H1 (cell line): Measurements from ENCODE around the gene PAQR7. TPM values are rescaled to one million over a fixed set of nuclear protein-coding genes. Genes with fewer than 3 reads are reported as not detected.
A peak's percentile ranks its signal among the peaks of the same experiment; 100 is the strongest.

Source experiments
- CTCF ChIA-PET: fragments of 300-600 bp; sonication (Branson Sonifier 250); formaldehyde crosslinking; loops from one replicate; lab custom pipeline; 2021; ENCODE audit not compliant: partially characterized antibody; lab: Charles Lee
- POLR2A ChIA-PET: fragments of 300-600 bp; sonication (Branson Sonifier 250); formaldehyde crosslinking; loops from one replicate; lab custom pipeline; 2021; ENCODE audit warnings: inconsistent platforms; ENCODE audit not compliant: partially characterized antibody; lab: Charles Lee
- DNase-seq, 2 experiments: peaks; one replicate each; pipeline versions ENCODE4 v3.0.0 to v3.0.0-alpha.2; 2010 to 2022; ENCODE audit warnings: low spot score in 2 of 2, low read depth in 1 of 2, mixed read lengths in 1 of 2
- FAIRE-seq: peaks from 2 replicates; lab custom pipeline; 2011; peaks lifted over from hg19 to GRCh38; lab: Jason Lieb, UNC
- H2AFZ ChIP-seq: 2 replicates; pipeline ENCODE4 v1.8.1; 2012; ENCODE audit warnings: low read length, inconsistent platforms
- H2AK5ac ChIP-seq: 2 replicates; pipeline ENCODE4 v1.6.1; 2013; ENCODE audit warnings: low read depth, low read length
- H2BK120ac ChIP-seq: replicated peaks from 2 replicates; pipeline ENCODE3; 2013; ENCODE audit warnings: low read depth, low read length, inconsistent platforms
- H2BK12ac ChIP-seq: 2 replicates; pipeline ENCODE4 v1.6.1; 2013; ENCODE audit warnings: low read depth, low read length
- H2BK15ac ChIP-seq: 2 replicates; pipeline ENCODE4 v1.6.1; 2013; ENCODE audit warnings: low read length
- H2BK20ac ChIP-seq: 2 replicates; pipeline ENCODE4 v1.6.1; 2013; ENCODE audit warnings: low read length
- H2BK5ac ChIP-seq: 2 replicates; pipeline ENCODE4 v1.6.1; 2013; ENCODE audit warnings: low read depth, low read length
- H3K14ac ChIP-seq: 2 replicates; pipeline ENCODE4 v1.6.1; 2013; ENCODE audit warnings: inconsistent platforms; ENCODE audit not compliant: insufficient read length
- H3K18ac ChIP-seq: 2 replicates; pipeline ENCODE4 v1.6.1; 2013; ENCODE audit warnings: low read length; ENCODE audit errors: extremely low read depth
- H3K23ac ChIP-seq: 2 replicates; pipeline ENCODE4 v1.6.1; 2013; ENCODE audit warnings: inconsistent platforms; ENCODE audit not compliant: insufficient read length
- H3K23me2 ChIP-seq: 2 replicates; pipeline ENCODE4 v1.6.1; 2013; ENCODE audit warnings: low read depth, low read length
- H3K27ac ChIP-seq: 2 replicates; pipeline ENCODE4 v1.6.1; 2011; ENCODE audit warnings: low read depth, low read length, inconsistent platforms
- H3K27me3 ChIP-seq, 4 experiments: replicated peaks in 1 of 4; 1 replicate in 1 of 4; 2 replicates in 3 of 4; pipeline versions ENCODE4 v1.6.1 to v1.8.1; 2011 to 2013; ENCODE audit warnings: low read length in 3 of 4, mild to moderate bottlenecking in 3 of 4, inconsistent platforms in 2 of 4, mixed read lengths in 2 of 4, moderate library complexity in 1 of 4; ENCODE audit not compliant: control insufficient read depth in 3 of 4, insufficient read depth in 3 of 4; ENCODE audit errors: extremely low read depth in 1 of 4
- H3K36me3 ChIP-seq, 4 experiments: 2 replicates each; pipeline versions ENCODE4 v1.6.1 to v1.8.1; 2011 to 2013; ENCODE audit warnings: mild to moderate bottlenecking in 4 of 4, low read length in 3 of 4, moderate library complexity in 2 of 4, control low read depth in 1 of 4, inconsistent platforms in 1 of 4; ENCODE audit not compliant: insufficient read depth in 4 of 4, control insufficient read depth in 2 of 4
- H3K4ac ChIP-seq: replicated peaks from 2 replicates; pipeline ENCODE3; 2013; ENCODE audit warnings: low read length, low read depth, mixed read lengths, inconsistent platforms; ENCODE audit not compliant: insufficient read length
- H3K4me1 ChIP-seq, 4 experiments: replicated peaks in 1 of 4; 1 replicate in 1 of 4; 2 replicates in 3 of 4; pipeline versions ENCODE4 v1.6.1 to v1.8.1; 2011 to 2013; ENCODE audit warnings: low read length in 3 of 4, inconsistent platforms in 2 of 4, mixed read lengths in 1 of 4; ENCODE audit not compliant: insufficient read depth in 4 of 4, control insufficient read depth in 3 of 4
- H3K4me2 ChIP-seq, 2 experiments: 2 replicates each; pipeline versions ENCODE4 v1.6.1 to v1.8.1; 2011 to 2013; ENCODE audit warnings: low read depth in 2 of 2, low read length in 2 of 2, control low read depth in 1 of 2, inconsistent platforms in 1 of 2, mild to moderate bottlenecking in 1 of 2; ENCODE audit not compliant: insufficient read depth in 1 of 2
- H3K4me3 ChIP-seq, 4 experiments: fragments of 200-600, 300-600 bp in 1 of 4; sonication (generic), shearing (Covaris generic), sonication (Bioruptor Twin) in 1 of 4; 2 replicates each; pipeline versions ENCODE4 v1.5.1 to v1.8.1; 2011 to 2016; ENCODE audit warnings: low read length in 4 of 4, low read depth in 3 of 4, control low read depth in 2 of 4, inconsistent platforms in 2 of 4, mild to moderate bottlenecking in 2 of 4, mixed read lengths in 1 of 4, moderate library complexity in 1 of 4; ENCODE audit not compliant: insufficient read depth in 2 of 4; ENCODE audit errors: extremely low read depth in 1 of 4
- H3K56ac ChIP-seq: replicated peaks from 2 replicates; pipeline ENCODE3; 2013; ENCODE audit warnings: low read depth, mild to moderate bottlenecking, mixed read lengths, low read length, inconsistent platforms; ENCODE audit not compliant: insufficient read length
- H3K79me1 ChIP-seq: 2 replicates; pipeline ENCODE4 v1.6.1; 2013; ENCODE audit warnings: low read depth, low read length, control low read depth
- H3K79me2 ChIP-seq, 2 experiments: 2 replicates each; pipeline versions ENCODE4 v1.6.1 to v1.8.1; 2012 to 2013; ENCODE audit warnings: low read length in 2 of 2, mild to moderate bottlenecking in 2 of 2, inconsistent platforms in 1 of 2; ENCODE audit not compliant: insufficient read depth in 2 of 2, control insufficient read depth in 1 of 2
- H3K9ac ChIP-seq, 4 experiments: replicated peaks in 1 of 4; 1 replicate in 1 of 4; 2 replicates in 3 of 4; pipeline versions ENCODE4 v1.6.1 to v1.8.1; 2011 to 2013; ENCODE audit warnings: low read depth in 3 of 4, low read length in 3 of 4, control low read depth in 2 of 4, mild to moderate bottlenecking in 2 of 4, moderate library complexity in 2 of 4, inconsistent platforms in 1 of 4; ENCODE audit errors: extremely low read depth in 1 of 4
- H3K9me3 ChIP-seq, 2 experiments: 2 replicates each; pipeline versions ENCODE4 v1.6.1 to v1.8.1; 2012 to 2013; ENCODE audit warnings: mild to moderate bottlenecking in 2 of 2, moderate library complexity in 2 of 2, control low read depth in 1 of 2, inconsistent platforms in 1 of 2, low read depth in 1 of 2, low read length in 1 of 2, mixed read lengths in 1 of 2; ENCODE audit not compliant: insufficient read depth in 2 of 2
- H4K20me1 ChIP-seq, 2 experiments: replicated peaks in 1 of 2; 2 replicates each; pipeline versions ENCODE3 to v1.8.1; 2011 to 2013; ENCODE audit warnings: inconsistent platforms in 2 of 2, low read length in 2 of 2, mild to moderate bottlenecking in 1 of 2; ENCODE audit not compliant: insufficient read depth in 2 of 2, control insufficient read depth in 1 of 2
- H4K5ac ChIP-seq: 2 replicates; pipeline ENCODE4 v1.6.1; 2013; ENCODE audit warnings: low read length, low read depth, mixed read lengths, inconsistent platforms; ENCODE audit not compliant: insufficient read length
- H4K8ac ChIP-seq: 2 replicates; pipeline ENCODE4 v1.8.0; 2013; ENCODE audit warnings: mild to moderate bottlenecking, moderate library complexity, low read length, inconsistent platforms; ENCODE audit not compliant: insufficient read depth; ENCODE audit errors: extremely low read depth
- H4K91ac ChIP-seq: replicated peaks from 2 replicates; pipeline ENCODE3; 2013; ENCODE audit warnings: low read length, mixed read lengths, inconsistent platforms; ENCODE audit not compliant: insufficient read length
- SRF ChIP-seq: IDR thresholded peaks from 2 replicates; pipeline ENCODE4 v1.6.1; 2011; ENCODE audit warnings: mild to moderate bottlenecking, low read depth, low read length, moderate library complexity
- WGBS, 2 experiments: shearing (Covaris generic) in 1 of 2; methylation state at CpG; one replicate each; pipeline versions ENCODE4 v1.1.6 to v1.1.7; 2013 to 2015; ENCODE audit warnings: low lambda C conversion rate in 2 of 2, mixed read lengths in 2 of 2, inconsistent platforms in 1 of 2, low coverage in 1 of 2, missing lambda C conversion rate in 1 of 2; ENCODE audit not compliant: insufficient replicate concordance in 2 of 2, insufficient coverage in 1 of 2, insufficient read length in 1 of 2; ENCODE audit errors: extremely low coverage in 1 of 2, missing lambda C conversion rate in 1 of 2; 5-methylcytosine and 5-hydroxymethylcytosine counted together
- polyA plus RNA-seq, 7 experiments: library from polyadenylated mRNA; depleted of rRNA in 3 of 7; stranded (reverse) in 5 of 7; unstranded in 2 of 7; fragments of >200 nt in 5 of 7; fragments of 200-250 nt in 2 of 7; gene quantifications; 1 replicate in 5 of 7; 2 replicates in 1 of 7; 4 replicates in 1 of 7; pipeline versions ENCODE4 v1.2.1 to v1.2.3, GENCODE V29; 2011 to 2013; ENCODE audit warnings: missing spikeins in 2 of 7, mixed read lengths in 2 of 7
- total RNA-seq: library from RNA; stranded (reverse); fragmentation: NEBNext Ultra II Directional; extraction: Animal tissue kit (Norgen Biotek cat#: 25700); gene quantifications from 2 replicates; pipeline ENCODE4 v1.2.1, GENCODE V29; 2021

Gene PAQR7
- total and polyA plus RNA-seq, 2 of the 8 experiments (the other 6 are each of a cell fraction or from before 2014, with no cell fraction given): 7.3 to 7.4 TPM

GRCh38 chr1:25871086-25871703, 4.3 kb downstream of the PAQR7 start:
- POLR2A ChIA-PET: interaction anchor here (1.1 to 1.7 kb wide), 3 partner anchors 9 to 36 kb away, joined by 3 to 8 read pairs (median 4); no protein-coding TSS in a partner anchor
- WGBS, 2 experiments: 67% methylated on average over 4 of the region's 5 CpGs; no CpG with 5 or more reads in 1 of the 2 experiments
- Histone ChIP-seq H3K79me2 (no peaks in the 10 kb centered on the region), H2BK5ac (peak overlapping the region; percentile 60; the same call in 1 of the 2 replicates), H3K4me3 (no peak overlapping the region), H3K27ac (no peak overlapping the region), H3K4me2 (no peak overlapping the region), H3K18ac (no peak overlapping the region), H2AK5ac (no peak overlapping the region), H3K4ac (no peak overlapping the region), H3K23me2 (peaks cover 8% of the 10 kb centered on the region), H3K9me3 (no peaks in the 10 kb centered on the region), H4K20me1 (no peaks in the 10 kb centered on the region), H4K91ac (no peak overlapping the region), H3K9ac (no peak overlapping the region), H3K56ac (no peak overlapping the region), H2AFZ (no peak overlapping the region), H2BK15ac (no peak overlapping the region), H3K36me3 (no peaks in the 10 kb centered on the region), H3K4me1 (peaks cover 3 to 23% (median 19%) of the 10 kb centered on the region in 4 experiments), H3K14ac (no peak overlapping the region), H3K79me1 (peaks cover 2% of the 10 kb centered on the region), H4K8ac (no peak overlapping the region), H4K5ac (no peak overlapping the region), H3K23ac (no peak overlapping the region), H2BK20ac (no peak overlapping the region), H2BK120ac (no peak overlapping the region), H3K27me3 (peaks cover 0 to 2% (median 0%) of the 10 kb centered on the region in 4 experiments; a peak in 2 of 7 replicates)
- DNase-seq: no peak
- FAIRE-seq: no peak
- CTCF ChIA-PET: interaction anchor here (0.9 to 1.5 kb wide), 4 partner anchors 18 to 139 kb away, joined by 3 to 4 read pairs (median 4); no protein-coding TSS in a partner anchor
- no peak for TF ChIP-seq SRF
- TF ChIP-seq, all 59 proteins: peak for 0
- H2BK12ac ChIP-seq: no peak overlapping the region
